Omental fat pad (tissue), 4 donors: ENCODE measurements around the gene FAM53A. TPM values are rescaled to one million over a fixed set of nuclear protein-coding genes. Genes with fewer than 3 reads are reported as not detected.

Experiments used
- ATAC-seq: fragments of 150-250 bp; one replicate; pipeline ENCODE4 v1.9.1; 2016; ENCODE audit warnings: mild to moderate bottlenecking, moderate library complexity; ENCODE audit not compliant: low FRiP score
- DNase-seq: peaks from one replicate; pipeline ENCODE4 v3.0.0-alpha.2; 2019; ENCODE audit warnings: low spot score
- CTCF ChIP-seq, 3 donors: fragments of 450-650 bp; IDR thresholded peaks; one replicate each; pipeline ENCODE4 v1.5.1; 2016 to 2017; ENCODE audit warnings: antibody characterized with exemption in 3 of 3, mild to moderate bottlenecking in 3 of 3, moderate library complexity in 2 of 3
- total RNA-seq, 4 donors: library from RNA; depleted of rRNA; stranded (reverse); fragments of >200 nt; gene quantifications; one replicate each; pipeline ENCODE4 v1.1.0, GENCODE V29; 2016

Gene FAM53A
- total RNA-seq, 4 donors from 2014 or later: 2.0 to 10.9 (median 5.6) TPM

DNA sequence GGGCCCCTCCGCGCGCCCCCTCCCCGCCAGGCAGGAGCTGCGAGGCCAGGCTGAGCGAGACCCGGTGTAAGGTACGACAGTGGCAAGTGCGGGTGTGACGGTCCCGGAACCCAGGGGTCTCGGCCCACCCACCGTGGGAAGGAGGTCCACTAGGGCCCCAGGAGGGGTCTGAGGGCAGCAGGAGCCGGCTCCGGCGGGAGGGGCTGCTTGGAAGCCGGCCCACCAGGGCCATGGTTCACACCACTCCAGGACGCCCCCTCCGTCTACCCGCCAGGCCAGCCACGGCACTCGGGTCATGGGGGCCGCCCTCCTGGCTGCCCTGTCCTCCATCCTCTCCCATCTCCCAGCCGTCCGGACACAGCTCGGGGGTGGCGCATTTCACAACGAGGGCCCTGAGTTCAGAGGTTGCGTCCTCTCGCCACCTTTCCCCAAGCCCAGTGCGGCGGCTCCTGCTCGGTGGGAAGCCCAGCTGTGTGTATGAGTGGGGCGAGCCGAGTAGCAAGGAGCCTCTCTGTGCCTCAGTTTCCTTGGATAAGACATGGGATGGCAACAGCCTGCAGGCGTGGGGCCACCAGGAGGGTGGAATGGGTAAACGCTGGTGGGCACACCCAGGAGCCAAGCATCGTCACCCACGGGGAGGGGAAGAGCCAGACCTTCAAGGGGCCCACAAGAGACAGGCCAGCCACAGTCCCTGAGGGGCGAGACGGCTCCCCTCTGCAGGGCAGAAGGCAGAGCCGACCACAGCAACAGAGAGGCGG lies 81.3 kb downstream of the FAM53A start:
- ATAC-seq (no peak), DNase-seq (no peak)
- no peak for TF ChIP-seq CTCF (IDR thresholded peaks at IDR 0.05)

DNA sequence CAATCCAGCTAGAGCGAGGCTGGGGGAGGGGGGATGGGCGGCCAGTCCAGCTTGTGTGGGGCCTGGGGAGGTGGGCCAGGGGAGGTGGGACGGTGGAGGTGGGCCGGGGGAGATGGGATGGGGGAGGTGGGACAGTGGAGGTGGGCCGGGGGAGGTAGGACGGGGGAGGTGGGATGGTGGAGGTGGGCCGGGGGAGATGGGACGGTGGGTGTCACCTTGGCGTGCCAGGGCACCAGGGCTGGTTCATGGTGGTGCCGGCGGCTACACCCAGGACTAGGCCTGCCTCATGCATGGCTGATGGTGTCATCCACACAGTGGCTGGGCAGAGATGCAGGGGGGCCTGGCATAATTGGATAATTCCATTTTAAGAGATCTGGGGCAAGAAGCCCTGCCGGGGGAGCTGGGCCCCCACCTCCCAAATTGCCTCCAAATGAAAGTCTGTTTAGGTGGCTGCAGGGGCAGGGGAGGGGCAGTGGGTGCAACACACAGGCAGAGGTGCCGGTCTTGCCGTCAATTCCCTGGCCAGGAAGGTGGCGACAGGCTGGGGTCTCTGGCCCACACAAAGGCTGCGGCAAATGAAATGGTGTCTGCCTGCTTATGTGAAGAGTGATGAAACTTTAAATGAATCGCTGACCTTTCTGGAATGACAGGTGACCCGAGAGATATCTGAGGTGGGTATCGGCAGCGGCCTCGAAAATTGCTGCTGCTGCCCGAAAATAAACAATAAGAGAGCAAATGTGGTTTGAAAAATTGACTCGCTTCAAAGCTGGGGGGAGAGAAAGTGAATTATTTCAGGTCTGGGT lies 82.1 kb downstream of the FAM53A start:
- DNase-seq (no peak), ATAC-seq (no peak)
- TF ChIP-seq CTCF (IDR thresholded peaks at IDR 0.05): no peak

DNA sequence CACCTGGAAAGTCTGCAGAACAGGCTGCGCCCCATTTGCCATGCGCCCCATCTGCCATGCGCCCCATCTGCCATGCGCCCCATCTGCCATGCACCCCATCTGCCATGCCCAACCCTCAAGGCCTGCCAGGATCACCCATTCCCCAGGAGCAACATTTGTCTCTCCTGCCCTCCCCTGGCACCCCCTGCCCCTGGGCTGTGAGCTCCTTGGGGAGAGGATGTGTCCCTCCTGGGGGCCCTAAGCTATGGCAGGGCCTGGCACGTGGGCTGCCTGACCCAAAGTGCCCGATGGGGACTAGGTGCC lies 82.6 kb downstream of the FAM53A start:
- ATAC-seq (no peak), DNase-seq (no peak)
- TF ChIP-seq CTCF (IDR thresholded peaks at IDR 0.05): no peak

DNA sequence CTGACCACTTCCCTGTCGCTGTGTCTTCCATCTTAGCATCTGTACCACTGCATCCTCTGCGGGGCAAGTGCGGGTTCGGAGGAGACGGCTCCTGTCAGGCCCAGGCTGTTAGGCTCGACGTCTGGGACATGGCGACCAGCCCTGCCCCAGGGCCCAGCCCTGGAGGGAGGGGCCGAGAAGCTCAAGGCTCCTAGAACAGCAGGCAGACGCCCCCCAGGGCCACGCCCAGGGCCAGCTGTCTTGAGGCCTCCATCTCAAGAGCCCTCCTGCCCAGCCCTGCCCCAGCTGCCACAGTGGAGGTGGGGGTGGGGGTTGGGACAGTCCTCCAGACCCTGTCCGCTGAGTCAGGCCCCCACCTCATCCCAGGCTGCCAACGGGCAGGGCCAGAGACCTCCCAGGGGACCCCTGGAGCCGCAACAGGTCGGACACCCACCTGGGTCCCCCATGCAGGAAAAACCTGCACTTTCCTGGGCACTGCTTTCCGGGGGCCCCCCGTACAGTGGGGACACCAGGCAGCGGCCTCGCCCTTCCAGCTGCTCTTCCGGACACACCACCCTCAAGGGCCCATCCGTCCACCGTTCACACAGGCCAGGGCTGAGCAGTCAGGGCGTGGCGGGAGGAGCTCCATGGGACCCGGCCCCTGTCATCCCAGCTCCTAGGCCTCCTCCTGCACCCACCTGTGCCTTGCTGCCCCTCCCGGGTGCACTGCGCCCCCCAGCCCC lies 83.1 kb downstream of the FAM53A start:
- ATAC-seq (no peak), DNase-seq (no peak)

DNA sequence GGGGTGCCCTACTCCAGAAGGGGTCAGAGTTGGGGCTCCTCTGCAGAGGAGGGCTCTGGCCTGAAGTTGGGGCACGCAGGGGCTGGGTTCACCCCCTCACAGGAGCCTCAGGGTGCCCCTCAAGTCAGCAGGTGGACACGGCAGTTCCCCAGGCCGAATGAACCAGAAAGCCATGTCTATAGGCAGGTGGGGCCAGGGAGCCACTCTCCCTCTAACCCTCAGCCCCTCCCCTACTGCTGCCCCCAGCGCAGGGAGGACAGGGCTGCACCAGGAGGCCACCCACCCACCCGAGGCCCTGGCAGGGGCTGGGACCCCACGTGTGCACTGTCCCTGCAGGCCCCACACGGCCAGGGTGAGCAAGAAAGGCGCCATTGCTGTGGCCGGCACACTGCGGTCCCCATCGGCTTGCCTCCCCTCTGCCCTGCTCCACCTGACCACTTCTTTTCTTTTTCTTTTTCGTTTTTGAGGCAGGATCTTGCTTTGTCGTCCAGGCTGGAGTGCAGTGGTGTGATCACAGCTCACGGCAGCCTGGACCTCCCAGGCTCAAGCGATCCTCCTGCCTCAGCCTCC lies 83.8 kb downstream of the FAM53A start:
- TF ChIP-seq CTCF (IDR thresholded peaks at IDR 0.05): no peak
- ATAC-seq (no peak), DNase-seq (no peak)

More for the DNA sequence above, 83.1 kb downstream of the FAM53A start:
- no peak for TF ChIP-seq CTCF (IDR thresholded peaks at IDR 0.05)

GRCh38 chr4:1599491-1600210 lies 84.5 kb downstream of the FAM53A start:
- no peak for TF ChIP-seq CTCF (IDR thresholded peaks at IDR 0.05)
- no peak for DNase-seq
- ATAC-seq: no peak
